GM19239 (cell line): Measurements from ENCODE around the gene VPS36.
"Not testable (repeated sequence)": the region's sequence is repeated elsewhere in the genome, so short reads cannot be mapped to it uniquely, and the experiment has no call there.

Experiments used
- DNase-seq: peaks from one replicate; pipeline ENCODE4 v3.0.0; 2011; ENCODE audit warnings: low spot score; ENCODE audit not compliant: insufficient read length
- FAIRE-seq: peaks from 2 replicates; lab custom pipeline; 2011; peaks lifted over from hg19 to GRCh38; lab: Jason Lieb, UNC

Gene VPS36

GRCh38 chr13:52393572-52394357, 56.7 kb downstream of the VPS36 start:
- no peak for FAIRE-seq
- no peak for DNase-seq

DNA sequence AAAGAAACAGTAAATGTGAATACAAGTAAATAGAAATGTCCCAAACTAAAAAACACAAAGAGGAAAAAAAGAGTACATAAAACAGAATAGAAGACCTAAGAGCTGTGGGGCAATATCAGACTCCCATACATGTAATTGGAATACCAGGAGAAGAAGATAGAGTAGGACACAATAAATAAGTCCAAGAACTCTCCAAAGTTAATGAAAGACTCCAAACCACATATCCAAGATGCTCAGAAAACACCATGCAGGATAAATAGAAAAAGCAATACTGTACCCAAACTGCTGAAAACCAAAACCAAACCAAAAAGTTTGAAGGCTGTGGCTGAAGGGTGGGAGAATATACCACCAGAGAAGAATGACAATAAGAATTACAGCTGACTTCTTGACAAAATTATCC, 62.7 kb downstream of the VPS36 start:
- FAIRE-seq (no peak), DNase-seq (no peak)

GRCh38 chr13:52385870-52386269, 64.6 kb downstream of the VPS36 start:
- no peak for DNase-seq
- no peak for FAIRE-seq

- FAIRE-seq = no peak
Observed at GRCh38 chr13:52383366-52383765, 67.1 kb downstream of the VPS36 start.

GRCh38 chr13:52378312-52378711, 72.1 kb downstream of the VPS36 start:
- FAIRE-seq (no peak), DNase-seq (no peak)

More at GRCh38 chr13:52383366-52383765, 67.1 kb downstream of the VPS36 start:
- DNase-seq = no peak

GRCh38 chr13:52377898-52378297, 72.5 kb downstream of the VPS36 start:
- FAIRE-seq (no peak), DNase-seq (no peak)

DNA sequence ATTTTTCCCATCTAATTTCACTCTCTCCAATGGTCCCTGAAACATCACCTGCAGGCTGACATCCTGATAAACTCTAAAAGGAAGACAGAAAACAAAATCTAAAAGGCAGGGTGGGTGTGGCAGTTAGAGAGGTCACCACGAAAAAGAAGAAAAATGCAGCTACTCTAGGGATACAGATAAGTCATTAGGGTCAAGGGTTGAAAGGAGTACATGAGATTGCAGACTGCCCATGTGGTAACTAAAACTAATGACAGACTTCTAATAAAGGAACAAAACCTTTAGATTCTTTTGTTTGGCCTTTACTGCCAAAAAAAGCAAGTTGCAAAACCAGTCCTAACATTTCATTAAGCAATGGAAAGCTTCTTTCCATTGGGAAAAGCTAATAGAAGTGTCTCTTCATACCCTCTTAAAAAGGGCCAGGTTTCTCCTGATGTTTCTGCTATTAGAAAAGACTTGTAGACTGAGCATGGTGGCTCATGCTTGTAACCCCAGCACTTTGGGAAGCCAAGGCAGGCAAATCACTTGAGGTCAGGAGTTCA, 75.5 kb downstream of the VPS36 start:
- DNase-seq (no peak), FAIRE-seq (no peak)

GRCh38 chr13:52374389-52374788, 76.0 kb downstream of the VPS36 start:
- no peak for DNase-seq
- FAIRE-seq = no peak

GRCh38 chr13:52373277-52373676, 77.2 kb downstream of the VPS36 start:
- not testable (repeated sequence) for FAIRE-seq, DNase-seq

DNA sequence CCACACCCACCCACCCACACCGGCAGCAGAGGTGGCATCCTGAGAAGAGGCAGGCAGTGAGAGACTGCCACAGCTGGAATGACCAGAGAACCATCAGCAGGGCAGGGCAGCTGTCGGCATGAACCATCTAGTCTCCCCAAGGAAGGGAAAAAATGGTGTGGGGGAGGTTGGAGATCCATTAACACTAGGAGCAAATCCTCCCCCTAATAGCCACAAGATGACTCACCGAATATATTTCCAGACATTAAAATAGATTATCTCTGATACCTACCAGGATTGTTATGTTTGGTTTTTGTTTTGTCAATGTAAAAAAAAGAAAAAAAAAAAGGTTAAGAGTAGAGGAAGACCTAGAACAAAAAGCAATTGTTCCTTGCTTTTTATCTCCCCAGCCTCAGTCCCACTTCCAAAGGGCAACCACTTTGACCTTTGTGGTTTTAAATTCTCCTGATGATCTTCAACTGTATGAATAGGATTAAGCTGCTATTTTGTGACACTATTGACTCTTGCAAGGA, 78.6 kb downstream of the VPS36 start:
- FAIRE-seq (no peak), DNase-seq (no peak)

GRCh38 chr13:52366291-52366690, 84.1 kb downstream of the VPS36 start:
- DNase-seq = no peak
- no peak for FAIRE-seq
